Pons (tissue), 1 donor: ENCODE data around the gene TMEFF1.

ENCODE experiments used
- DNase-seq: peaks from one replicate; pipeline ENCODE4 v3.0.0-alpha.2; 2016; ENCODE audit warnings: low spot score

TMEFF1 gene

DNA sequence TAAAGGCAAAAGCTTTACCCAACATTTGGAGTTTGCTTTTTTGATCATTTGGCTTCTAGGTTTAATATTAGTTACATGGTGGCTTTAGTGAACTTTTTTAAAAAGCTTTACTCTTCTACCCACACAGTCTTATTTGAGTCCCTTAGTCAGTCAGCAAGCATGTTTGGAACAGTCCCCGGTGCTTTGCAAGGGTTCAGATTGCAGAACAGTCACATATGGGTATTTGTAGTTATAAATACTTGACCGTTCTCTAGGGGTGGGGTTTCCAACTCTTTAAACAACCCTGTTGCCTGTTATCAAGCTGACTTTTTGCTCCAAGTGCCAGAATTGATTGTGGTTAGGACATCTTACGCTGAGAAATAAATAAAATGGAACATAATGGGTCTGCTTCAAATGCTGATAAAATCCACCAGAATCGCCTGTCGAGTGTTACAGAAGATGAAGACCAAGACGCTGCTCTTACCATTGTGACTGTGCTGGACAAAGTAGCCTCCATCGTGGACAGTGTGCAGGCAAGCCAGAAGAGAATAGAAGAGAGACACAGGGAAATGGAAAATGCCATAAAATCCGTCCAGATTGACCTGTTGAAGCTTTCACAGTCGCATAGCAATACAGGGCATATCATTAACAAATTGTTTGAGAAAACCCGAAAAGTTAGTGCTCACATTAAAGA lies 105.0 kb downstream of the TMEFF1 start, which contains the start of gene CAVIN4:
TSS of gene CAVIN4 (plus strand) at position 304 of the 673 bp plus-strand sequence. CDS start at position 369, 65 bp downstream.
- no peak for DNase-seq

DNA sequence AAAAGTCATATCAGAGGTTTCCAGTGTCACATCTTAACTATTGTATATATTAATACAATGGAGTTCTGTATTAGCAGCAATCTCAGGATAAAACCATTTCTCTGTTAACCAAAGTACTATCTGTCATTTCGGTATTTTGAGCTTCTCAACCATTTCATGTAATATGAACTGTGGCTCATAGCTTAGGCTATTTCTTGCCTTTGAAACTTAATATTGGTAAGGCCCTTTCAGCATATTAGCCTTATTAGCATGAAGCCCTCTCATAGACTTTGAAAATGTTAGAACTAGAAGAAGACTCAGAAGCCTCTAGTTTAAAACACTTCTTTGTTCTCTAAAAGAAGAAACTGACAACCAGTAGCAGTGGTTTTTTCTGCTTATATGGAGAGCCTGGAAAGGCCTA lies 105.7 kb downstream of the TMEFF1 start:
- DNase-seq, result no peak

DNA sequence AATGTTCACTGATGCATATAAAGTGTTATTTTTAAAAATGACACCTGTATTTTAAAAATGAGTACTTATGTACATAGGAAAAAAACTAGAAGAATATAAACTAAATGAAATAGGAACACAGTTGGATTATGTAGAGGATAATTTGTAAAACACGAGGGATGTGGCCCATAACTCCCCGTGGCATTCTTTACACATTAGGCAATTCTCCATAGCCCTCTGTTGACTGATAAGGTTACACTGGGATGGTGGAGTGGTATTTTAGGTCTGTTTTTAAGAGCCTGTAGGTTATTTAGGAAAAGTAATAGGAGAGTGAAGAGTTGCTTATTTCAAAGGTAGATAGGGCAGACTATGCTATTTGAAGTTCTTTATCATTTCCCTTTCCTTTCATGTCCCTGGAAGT lies 106.7 kb downstream of the TMEFF1 start:
- DNase-seq, result no peak

DNA sequence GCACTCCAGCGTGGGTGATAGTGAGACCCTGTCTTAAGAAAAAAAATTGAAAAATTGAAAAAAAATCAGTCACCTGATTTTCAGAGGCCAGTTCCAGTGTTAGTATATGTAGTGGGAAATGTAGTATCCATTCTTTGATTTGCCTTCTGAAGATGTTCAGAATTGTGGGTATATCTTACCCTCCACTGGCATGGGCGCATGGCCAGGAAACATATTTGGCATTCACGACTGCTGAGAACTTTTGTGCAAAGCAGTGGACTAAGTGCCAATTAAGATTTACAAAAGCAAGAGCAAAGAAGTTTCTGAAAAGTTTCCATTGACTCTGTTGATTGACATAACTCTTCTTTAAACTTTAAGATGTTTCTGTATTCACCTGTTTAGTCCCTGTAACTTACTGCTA lies 107.3 kb downstream of the TMEFF1 start:
- no peak for DNase-seq

DNA sequence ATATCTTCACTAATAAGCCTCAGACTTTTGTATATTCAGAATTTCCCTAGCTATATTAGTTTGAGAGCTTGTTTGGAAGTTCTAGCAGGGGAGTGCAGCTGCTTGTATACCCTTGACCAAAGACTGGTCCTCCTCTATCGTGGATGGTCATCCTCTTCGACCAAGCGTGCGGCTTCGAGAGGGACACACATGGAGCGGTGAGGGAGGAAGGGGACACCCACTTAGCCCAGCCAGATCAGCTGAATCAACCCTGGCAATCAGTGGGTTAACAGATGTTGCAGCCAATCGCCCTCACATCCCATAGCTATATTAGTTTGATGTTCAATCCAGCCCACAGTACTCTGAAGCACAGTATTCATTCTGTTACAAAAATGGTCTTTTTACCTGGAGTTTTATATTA lies 108.1 kb downstream of the TMEFF1 start:
- DNase-seq, result no peak

DNA sequence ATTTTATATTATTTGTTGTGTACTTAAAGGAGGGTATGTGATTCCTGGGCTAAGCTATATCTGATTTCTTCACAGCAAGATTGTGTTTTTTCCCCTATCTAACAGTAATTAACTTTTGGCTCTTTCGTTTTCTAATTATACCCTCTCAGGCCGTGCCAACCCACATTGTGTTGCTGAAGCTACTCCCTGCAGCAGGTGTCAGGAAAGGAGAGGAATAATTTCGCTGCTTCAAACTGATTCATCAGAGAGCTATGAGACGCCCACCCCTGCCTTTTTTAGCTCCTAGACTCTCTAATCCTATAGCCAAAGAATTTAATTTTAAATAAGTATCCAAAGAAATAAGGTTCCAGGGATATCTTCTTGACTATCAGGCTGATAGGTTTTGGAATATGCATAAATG lies 108.7 kb downstream of the TMEFF1 start:
- DNase-seq, result no peak

DNA sequence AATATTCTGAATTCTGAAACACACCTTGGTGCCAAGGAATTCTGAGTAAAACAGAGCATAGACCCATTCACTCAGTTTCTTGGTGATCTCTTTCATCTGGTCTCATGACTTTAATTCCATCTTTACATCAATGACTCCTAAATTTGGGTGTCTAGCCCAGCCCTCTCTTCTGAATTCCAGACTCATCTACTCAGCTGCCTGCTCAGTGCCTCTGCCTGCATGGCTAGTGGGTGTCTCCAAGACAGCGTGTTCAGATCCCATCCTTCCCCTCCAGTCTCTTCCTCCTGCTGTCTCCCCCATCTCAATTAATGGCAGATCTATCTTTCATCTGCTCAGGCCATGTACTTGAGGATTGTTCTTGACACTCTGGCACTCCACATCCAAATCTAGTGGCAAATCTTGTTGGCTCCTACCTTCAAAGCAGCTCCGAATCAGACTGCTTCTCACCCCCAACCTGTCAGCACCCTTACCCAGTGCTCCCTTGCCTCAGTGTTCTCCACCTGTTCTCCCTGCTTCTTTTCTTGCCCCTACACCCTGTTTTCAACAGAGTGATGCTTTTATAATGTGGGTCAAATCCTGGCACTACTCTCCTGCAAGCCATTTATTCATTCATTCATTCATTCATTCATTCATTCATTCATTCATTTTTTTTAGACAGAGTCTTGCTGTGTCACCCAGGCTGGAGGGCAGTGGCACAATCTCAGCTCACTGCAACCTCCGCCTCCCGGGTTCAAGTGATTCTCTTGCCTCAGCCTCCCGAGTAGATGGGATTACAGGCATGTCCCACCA lies 110.3 kb downstream of the TMEFF1 start:
- DNase-seq, result no peak

DNA sequence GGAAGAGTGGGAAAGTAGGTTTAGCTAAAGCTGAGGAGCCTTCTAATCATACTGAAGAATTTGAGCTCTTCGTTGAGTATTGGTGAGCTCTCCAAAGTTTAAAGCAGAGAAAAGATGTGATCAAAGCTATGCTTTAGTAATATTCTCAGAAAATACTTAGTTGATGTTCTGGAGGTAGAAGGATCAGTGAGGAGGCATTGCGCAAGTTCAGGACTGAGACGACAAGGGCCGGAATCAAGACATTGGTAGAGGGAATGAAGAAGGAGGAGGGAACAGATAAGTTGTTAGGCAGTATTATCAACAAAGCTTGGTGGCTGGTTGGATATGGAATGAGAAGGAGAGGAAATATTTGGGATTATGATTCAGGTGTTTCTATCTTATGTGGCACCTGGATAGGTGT lies 112.0 kb downstream of the TMEFF1 start:
- no peak for DNase-seq

DNA sequence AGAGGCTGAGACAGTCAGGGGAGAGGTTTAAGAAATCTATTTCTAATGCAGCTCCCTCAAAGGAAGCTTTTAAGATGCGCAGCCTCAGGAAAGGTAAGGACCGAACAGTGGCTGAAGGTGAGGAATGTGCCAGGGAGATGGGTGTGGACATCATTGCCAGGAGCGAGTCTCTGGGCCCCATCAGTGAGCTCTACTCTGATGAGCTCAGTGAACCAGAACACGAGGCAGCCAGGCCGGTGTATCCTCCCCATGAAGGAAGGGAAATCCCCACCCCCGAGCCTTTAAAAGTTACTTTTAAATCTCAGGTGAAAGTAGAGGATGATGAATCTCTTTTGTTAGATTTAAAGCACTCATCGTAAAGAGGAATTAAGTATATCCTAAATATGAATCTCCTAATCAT lies 113.1 kb downstream of the TMEFF1 start:
- DNase-seq, result no peak

DNA sequence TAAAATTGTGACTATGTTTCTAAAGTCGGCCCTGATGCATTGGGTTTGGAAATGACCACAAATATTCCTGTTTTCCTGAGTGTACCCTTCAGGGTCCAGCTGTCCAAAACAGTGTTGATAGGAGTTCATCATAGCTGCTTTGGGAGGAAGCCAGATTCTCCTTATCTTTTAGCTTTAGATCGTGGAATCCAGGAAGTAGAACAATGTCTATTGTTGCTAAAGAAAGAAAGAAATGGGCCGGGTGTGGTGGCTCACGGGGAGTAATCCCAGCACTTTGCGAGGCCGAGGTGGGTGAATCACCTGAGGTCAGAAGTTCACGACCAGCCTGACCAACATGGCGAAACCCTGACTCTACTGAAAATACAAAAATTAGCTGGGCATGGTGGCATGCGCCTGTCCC lies 114.4 kb downstream of the TMEFF1 start:
- no peak for DNase-seq

DNA sequence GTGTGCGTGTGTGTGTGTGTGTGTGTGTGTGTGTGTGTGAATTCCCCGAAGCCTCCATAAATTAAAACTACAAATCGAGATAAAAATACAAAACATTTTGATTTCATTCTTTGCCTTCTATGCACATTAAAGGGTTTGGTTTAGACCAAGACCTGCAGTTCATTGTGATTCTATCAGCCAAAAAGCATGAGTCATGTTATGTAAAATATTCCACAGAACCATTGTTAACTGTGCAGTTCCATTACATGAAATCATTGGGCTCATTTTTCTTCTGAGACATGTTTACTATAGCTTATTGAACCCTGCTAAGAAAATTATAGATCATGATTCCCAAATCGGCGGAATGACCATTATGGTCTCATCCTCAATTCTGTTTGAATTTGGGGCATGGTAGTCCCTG lies 116.6 kb downstream of the TMEFF1 start:
- no peak for DNase-seq

DNA sequence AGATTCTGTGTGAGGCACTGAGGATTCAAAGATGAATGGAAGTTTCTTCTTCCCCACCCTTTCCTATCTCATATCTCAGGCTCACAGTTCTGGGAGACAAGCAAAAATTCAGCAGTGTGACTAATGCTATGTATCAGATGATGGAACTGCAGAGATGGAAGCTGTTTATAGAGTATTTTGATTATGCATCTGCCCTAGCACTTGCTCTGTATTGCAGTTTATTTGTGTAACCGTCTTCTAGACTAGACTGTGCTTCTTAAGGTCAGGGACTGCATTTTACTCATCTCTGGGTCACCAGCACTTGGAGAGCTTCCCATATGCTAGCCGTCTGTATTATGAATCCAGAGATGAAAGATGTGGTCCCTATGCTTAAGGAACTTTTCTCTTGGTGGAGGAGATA lies 117.5 kb downstream of the TMEFF1 start:
- DNase-seq, result no peak

DNA sequence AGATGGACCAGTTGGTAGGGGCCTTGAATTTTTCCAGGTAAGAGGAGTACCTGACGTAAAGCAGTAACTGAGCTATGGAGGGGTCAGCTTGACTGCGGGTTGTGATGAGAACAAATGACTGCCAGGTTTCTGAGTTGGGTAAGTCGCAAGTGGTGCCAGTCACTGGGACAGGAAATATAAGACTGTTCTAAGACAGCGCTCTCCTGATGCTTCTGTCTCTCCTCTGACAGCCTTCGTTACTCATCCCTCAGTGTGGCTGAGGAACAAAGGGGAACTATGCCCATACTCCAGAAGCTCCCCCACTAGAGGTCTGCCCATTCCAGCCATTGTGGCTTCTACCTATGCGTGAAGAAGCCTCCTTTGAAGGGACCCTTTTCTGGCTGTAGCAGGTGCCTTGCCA lies 118.2 kb downstream of the TMEFF1 start:
- no peak for DNase-seq

DNA sequence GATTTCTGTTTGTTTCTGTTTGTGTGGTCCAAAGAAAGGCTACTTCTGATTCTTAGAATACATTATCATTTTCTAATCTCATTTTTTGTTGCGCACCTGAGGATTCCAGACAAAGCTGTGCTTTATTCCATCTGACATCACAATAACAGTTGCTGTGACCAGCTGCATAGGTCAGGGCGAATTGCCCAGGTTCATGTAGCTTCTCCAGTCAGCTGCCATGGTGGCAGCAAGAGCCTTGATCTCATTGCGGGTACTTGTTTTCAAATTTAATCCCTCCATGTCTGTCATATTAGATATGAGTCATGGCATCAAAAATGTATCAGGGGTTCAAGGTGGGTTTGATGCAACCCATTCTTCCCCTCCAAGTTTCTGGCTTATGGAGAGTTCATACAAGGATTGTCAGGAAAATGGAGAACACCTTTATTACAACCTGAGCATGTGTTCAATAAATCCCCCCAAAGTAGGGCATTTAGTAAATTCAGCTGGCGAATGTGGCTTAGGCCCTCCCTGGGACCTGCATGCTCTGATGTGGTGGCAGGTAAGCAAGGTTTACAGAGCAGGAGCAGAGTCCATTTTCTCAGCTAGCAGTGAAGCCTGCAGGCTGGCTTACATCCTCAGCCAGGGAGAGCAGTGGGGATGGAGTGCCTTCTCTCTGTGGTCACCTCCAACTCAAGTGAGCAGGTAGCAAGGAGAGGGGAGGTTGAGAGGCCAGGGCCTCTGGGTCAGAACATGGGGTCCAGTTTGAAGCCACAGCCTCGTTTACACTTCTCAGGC lies 118.9 kb downstream of the TMEFF1 start:
- DNase-seq, result no peak

DNA sequence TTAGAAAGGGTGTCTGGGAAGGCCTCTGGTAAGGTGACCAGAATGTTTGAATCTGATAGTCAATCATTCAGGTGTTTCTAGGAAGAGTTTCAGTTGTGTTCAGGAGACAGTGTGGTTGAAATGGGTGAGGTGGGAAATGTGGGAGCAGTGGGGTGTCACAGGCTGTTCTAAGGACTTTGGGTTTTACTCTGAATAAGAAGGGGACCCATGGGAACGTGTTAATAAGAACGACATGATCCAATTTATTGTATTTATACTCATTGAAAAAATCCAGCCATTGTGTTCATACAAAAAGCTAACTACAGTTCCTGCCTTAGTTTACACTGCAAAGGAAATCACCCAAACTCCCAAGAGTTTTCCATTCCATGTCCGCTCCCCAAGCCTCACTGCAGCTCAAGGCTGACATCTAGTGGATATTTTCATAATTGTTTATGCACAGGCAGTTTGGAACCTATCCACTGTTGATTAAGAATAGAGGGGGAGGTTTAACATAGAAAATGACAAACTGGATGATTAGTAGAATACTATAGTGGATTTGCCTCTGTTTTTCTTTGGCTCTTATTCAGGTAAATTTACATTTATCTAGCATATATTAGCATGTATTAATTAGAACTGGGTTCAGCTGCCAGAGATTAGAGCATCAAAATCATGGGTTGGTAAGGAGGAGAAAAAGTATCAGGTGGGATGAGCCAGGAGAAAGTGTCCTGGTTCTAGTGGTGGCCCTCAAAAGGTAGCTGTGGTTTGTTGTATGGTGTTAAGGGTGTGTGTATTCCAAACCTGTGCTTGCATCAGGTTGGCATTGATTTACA lies 122.6 kb downstream of the TMEFF1 start:
- peak; percentile 92 for DNase-seq

DNA sequence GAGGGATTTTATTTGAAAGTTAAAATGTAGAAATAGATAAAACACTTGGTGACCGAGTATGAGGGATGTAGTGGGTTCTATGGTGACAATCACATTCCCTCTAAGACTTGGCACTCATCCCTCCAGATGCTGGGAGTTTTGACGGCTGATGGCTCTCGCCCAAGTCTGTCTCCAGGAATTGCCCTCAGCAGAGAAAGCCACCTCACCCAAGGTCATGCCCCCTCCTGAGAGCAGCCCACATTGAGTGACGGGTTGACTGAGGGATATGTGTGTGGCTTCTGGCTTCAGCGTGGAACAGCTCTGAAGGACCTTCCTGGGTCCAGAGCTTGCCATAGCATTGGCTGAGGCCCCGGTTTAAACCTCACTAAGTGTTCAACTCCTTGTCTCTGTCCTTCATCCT lies 124.3 kb downstream of the TMEFF1 start:
- DNase-seq, result no peak

DNA sequence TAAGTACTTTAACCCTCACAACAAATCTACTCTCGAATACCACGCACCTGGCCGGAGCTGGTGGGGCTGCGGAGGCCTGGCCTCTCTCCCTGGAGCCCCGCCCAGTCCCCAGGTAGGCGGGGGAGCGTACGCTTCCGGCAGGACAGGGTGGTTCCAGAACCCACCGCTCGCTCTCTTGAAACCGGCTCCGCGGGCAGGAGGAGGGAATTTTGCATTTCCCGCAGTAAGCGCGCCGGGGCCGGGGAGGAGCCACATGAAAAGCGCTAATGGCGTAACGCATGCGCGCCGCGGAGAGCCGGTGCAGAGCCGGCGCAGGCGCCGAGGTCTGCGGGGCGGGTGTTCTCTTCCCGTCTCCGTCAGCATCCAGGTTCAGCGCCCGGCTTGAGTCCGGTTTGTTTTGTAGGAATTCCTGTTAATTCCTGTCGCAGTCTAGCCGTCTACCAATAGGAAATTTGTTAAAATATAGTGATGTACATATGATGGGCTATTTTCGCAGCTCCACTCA lies 125.7 kb downstream of the TMEFF1 start:
- peak; percentile 69 for DNase-seq

DNA sequence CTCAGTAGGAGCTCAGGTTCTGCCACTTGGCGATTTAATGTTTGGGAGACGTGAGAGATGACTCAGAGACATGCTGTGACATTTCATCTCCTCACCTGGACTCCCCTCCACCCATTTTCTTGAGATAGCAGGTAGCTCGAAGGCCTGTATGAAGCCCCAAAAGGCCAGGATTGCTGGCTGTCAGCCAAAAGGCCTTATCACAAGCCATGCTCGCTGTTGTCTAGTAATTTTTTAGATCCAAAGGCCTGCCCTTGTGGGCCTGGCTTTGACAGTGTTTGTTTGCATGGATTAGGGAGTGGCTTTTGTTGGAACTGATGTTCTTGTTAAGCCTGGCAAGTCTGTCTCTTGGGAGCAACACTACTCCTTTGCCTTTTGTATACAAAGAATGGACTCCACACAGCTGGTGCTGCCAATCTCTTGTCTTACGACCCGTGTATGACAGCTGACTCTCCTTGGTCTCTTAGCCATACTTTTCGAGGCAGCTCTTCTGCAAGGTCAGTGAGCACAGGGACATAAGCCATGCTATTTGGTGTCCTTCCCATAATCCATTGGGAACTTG lies 127.7 kb downstream of the TMEFF1 start:
- DNase-seq, result no peak

DNA sequence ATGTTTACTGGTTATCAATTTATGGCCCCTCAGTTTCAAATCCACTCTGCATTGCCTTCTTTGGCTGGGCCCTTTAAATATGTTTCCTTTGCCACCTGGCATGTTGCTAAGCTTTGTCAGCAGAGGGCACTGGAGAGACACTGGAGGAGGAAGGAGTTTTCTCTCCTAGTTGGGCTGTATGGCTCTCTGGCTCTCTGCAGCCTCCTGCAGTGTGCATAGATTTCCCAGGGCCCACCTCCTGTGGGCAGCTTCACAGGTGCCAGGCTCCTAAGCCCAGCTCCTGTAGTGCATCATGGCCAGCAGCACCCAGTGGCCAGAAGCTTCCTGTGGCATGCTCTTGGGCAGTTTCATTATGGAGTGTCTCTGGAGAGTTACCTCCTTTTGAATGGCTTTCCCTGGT lies 128.3 kb downstream of the TMEFF1 start:
- DNase-seq, result peak; percentile 79

DNA sequence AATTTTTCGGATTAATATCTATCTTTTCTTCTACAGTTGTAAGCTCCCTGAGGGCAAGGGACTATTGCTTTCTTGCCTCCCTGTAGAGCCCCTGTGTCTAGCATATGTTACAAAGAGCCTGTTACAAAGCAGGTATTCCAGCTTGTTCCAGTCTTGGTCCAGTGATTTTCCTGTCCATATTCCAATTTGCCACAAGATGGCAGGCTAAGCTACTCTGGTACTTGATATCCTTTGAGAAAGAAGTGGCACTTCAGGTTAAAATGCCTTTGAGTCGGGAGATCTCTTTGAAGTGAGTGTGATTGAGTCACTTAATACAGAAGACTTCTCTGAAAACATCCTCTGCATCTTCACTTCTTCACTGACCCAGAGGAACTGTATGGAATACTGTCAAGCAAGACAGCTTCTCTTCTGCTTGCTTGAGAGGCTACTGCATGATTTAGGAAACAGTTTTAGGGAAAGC lies 129.4 kb downstream of the TMEFF1 start:
- DNase-seq, result peak; percentile 81

DNA sequence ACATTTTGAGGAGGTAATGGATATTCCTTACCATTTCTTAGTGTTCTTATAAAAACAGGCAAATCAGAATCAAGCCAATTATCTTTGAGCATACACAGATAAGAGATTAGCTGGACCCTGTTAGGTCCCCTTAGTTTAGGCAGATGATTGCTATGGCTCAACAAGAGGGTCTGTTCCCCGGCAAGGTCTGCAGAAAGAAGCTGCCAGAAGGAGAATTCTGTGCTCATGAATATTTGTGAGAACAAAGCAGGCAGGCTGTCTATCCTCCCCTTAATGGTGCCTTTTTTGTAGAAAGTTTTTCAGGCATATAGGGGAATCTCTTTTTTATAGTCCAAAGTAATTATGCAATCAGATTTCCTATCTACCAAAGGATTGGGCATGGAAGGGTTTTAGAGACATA lies 132.5 kb downstream of the TMEFF1 start:
- no peak for DNase-seq
